ENCODE data around the gene ST3GAL3. TPM values are rescaled to one million over a fixed set of nuclear protein-coding genes. Genes with fewer than 3 reads are reported as not detected.

The ST3GAL3 gene
- total and polyA plus RNA-seq, 2 of the 13 experiments (the other 11 are each of a cell fraction or from before 2014, with no cell fraction given), result 5.1 to 8.1 TPM

DNA sequence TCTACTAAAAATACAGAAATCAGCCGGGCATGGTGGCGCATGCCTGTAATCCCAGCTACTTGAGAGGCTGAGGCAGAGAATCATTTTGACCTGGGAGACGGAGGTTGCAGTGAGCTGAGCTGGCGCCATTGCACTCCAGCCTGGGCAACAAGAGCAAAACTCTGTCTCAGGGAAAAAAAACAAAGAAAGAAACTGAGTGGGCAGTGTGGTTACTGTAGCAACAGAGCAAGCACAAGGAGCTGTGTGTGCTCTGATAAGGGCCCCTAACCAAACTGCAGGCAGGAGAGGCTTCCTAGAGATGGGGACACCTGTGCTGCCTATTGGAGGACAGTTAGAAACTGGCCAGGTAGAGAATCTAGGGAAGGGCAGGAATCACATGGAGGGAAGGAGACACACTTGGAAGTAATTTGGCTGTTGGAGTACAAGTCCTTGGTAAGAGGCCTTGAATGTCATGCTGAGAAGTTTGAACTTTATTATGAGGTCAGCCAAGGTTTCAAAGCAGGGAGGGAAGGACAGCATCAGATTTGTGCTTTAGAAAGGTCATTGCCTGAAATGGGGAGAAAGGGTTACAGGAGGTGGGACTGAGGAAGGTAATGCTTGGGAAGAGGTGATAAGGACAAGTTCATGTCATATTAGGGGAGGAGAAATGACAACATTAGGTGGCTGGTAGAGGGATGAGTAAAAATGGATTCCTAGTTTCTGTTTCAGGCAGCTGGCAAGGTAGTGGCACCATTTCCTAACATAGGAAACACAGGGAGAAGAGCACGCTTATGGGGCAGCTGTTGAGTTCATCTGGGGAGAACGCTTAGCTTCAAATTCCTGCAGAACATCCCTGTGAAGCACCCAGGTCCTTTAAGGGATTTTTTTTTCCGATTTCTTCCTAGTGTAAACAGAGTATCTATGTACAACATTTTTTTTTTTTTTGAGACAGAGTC is 157.0 kb downstream of the ST3GAL3 start:
- no peak for FAIRE-seq
- BruUV-seq (replicated peaks), result no TSS peak
- Histone ChIP-seq H2AFZ (ENCODE audit: low read length) (no peak overlapping the region), H3K9me3 (ENCODE audit: low read length) (no peaks in the 10 kb centered on the region), H3K4me2 (ENCODE audit: low read depth, low read length) (no peak overlapping the region), H3K27me3 (ENCODE audit: control insufficient read depth in 1 of 2, insufficient read depth in 2 of 2, low read length in 2 of 2) (no peaks in the 10 kb centered on the region), H3K9ac (ENCODE audit: insufficient read depth, low read depth, low read length) (no peak overlapping the region), H3K4me3 (replicated peaks in 1 of 3; ENCODE audit: insufficient read depth in 1 of 3, low read depth in 2 of 3, low read length in 3 of 3) (no peak overlapping the region), H3K4me1 (ENCODE audit: insufficient read depth, low read length) (no peaks in the 10 kb centered on the region), H3K36me3 (replicated peaks in 1 of 2; ENCODE audit: control insufficient read depth in 1 of 2, insufficient read depth in 2 of 2, low read length in 2 of 2) (peaks cover 0 to 1% of the 10 kb centered on the region in 2 experiments; a peak in 1 of 5 replicates), H3K79me2 (ENCODE audit: insufficient read depth, low read length) (no peaks in the 10 kb centered on the region), H3K27ac (ENCODE audit: extremely low read length, insufficient read depth, low read length) (no peak overlapping the region), H4K20me1 (ENCODE audit: insufficient read depth, low read length) (no peaks in the 10 kb centered on the region)
- ChIA-PET POLR2A (no interaction called here), CTCF (ENCODE audit: low intra/inter-chr PET ratio, low total read pairs) (no interaction called here)
- 100% methylated on average over 7 of the region's 7 CpGs for WGBS (ENCODE audit: low lambda C conversion rate)
- ATAC-seq, result no peak
- intact Hi-C loops (cut with micrococcal nuclease; ENCODE audit: unreplicated experiment), result no loop called here
- no peak for TF ChIP-seq MEIS2 (CRISPR knock-in tag; IDR thresholded peaks at IDR 0.05)
- DNase-seq (ENCODE audit: low spot score), result no peak
- in situ Hi-C loops (cut with HindIII; ENCODE audit: extremely low pct_ligation_motif_present, low pct_unique_long_range_greater_than_20kb), result no loop called here

- Histone ChIP-seq H3K9ac (ENCODE audit: insufficient read depth, low read depth, low read length) (no peak overlapping the region), H3K36me3 (replicated peaks in 1 of 2; ENCODE audit: control insufficient read depth in 1 of 2, insufficient read depth in 2 of 2, low read length in 2 of 2) (no peaks in the 10 kb centered on the region; a peak in 1 of 5 replicates), H2AFZ (ENCODE audit: low read length) (no peak overlapping the region), H3K79me2 (ENCODE audit: insufficient read depth, low read length) (no peaks in the 10 kb centered on the region), H3K4me3 (replicated peaks in 1 of 3; ENCODE audit: insufficient read depth in 1 of 3, low read depth in 2 of 3, low read length in 3 of 3) (no peak overlapping the region), H3K4me2 (ENCODE audit: low read depth, low read length) (no peak overlapping the region), H3K27me3 (ENCODE audit: control insufficient read depth in 1 of 2, insufficient read depth in 2 of 2, low read length in 2 of 2) (no peaks in the 10 kb centered on the region), H4K20me1 (ENCODE audit: insufficient read depth, low read length) (no peaks in the 10 kb centered on the region), H3K4me1 (ENCODE audit: insufficient read depth, low read length) (no peaks in the 10 kb centered on the region), H3K9me3 (ENCODE audit: low read length) (no peaks in the 10 kb centered on the region), H3K27ac (ENCODE audit: extremely low read length, insufficient read depth, low read length) (no peak overlapping the region)
- FAIRE-seq (no peak), ATAC-seq (no peak), DNase-seq (ENCODE audit: low spot score) (no peak)
- TF ChIP-seq ZNF431 (CRISPR knock-in tag; IDR thresholded peaks at IDR 0.05; ENCODE audit: borderline replicate concordance, low read depth) (no peak), ZC3H13 (CRISPR knock-in tag; IDR thresholded peaks at IDR 0.05) (no peak), E2F5 (CRISPR knock-in tag; conservative IDR thresholded peaks at IDR 0.05) (no peak), ZNF326 (CRISPR knock-in tag; IDR thresholded peaks at IDR 0.05; ENCODE audit: borderline replicate concordance) (no peak), GLI4 (CRISPR knock-in tag; IDR thresholded peaks at IDR 0.05; ENCODE audit: borderline replicate concordance) (no peak), FOXP4 (CRISPR knock-in tag; IDR thresholded peaks at IDR 0.05) (no peak), ZNF891 (CRISPR knock-in tag; IDR thresholded peaks at IDR 0.05) (no peak), TBX2 (CRISPR knock-in tag; IDR thresholded peaks at IDR 0.05; ENCODE audit: borderline replicate concordance) (no peak), LBX2 (CRISPR knock-in tag; IDR thresholded peaks at IDR 0.05; ENCODE audit: borderline replicate concordance) (no peak)
- no TSS peak for BruUV-seq (replicated peaks)
- in situ Hi-C loops (cut with HindIII; ENCODE audit: extremely low pct_ligation_motif_present, low pct_unique_long_range_greater_than_20kb), result no loop called here
- 96% methylated on average over 2 of the region's 2 CpGs for WGBS (ENCODE audit: low lambda C conversion rate)
- intact Hi-C loops (cut with micrococcal nuclease; ENCODE audit: unreplicated experiment), result no loop called here
- ChIA-PET POLR2A (no interaction called here), CTCF (ENCODE audit: low intra/inter-chr PET ratio, low total read pairs) (no interaction called here)
Measured at GRCh38 chr1:43866201-43866600, 158.9 kb downstream of the ST3GAL3 start.

Measured in HepG2 (cell line).